Neural progenitor cell (in vitro differentiated cells): Measurements from ENCODE around the gene RFFL. TPM values are rescaled to one million over a fixed set of nuclear protein-coding genes. Genes with fewer than 3 reads are reported as not detected.

Experiments
- DNase-seq: peaks from one replicate; pipeline ENCODE4 v3.0.0-alpha.2; 2016; ENCODE audit warnings: low spot score
- H2AFZ ChIP-seq: fragments of 200-600 bp; sonication (generic); replicated peaks from 2 replicates; pipeline ENCODE4 v1.6.1; 2016; ENCODE audit warnings: antibody characterized with exemption
- H3F3A ChIP-seq: fragments of 200-600 bp; sonication (generic); 2 replicates; pipeline ENCODE4 v1.6.1; 2016; ENCODE audit warnings: antibody characterized with exemption, low read depth
- H3K27ac ChIP-seq: fragments of 200-600 bp; sonication (generic); 2 replicates; pipeline ENCODE4 v1.5.1; 2016; ENCODE audit warnings: mild to moderate bottlenecking
- H3K27me3 ChIP-seq: fragments of 200-600 bp; sonication (generic); 2 replicates; pipeline ENCODE4 v1.6.1; 2016; ENCODE audit warnings: mild to moderate bottlenecking, moderate library complexity
- H3K36me3 ChIP-seq: fragments of 200-600 bp; sonication (generic); 2 replicates; pipeline ENCODE4 v1.5.1; 2016
- H3K4me1 ChIP-seq: fragments of 200-600 bp; sonication (generic); 2 replicates; pipeline ENCODE4 v1.6.1; 2016; ENCODE audit warnings: mixed run types
- H3K4me2 ChIP-seq: fragments of 200-600 bp; sonication (generic); 2 replicates; pipeline ENCODE4 v1.6.1; 2016
- H3K4me3 ChIP-seq: fragments of 200-600 bp; sonication (generic); 2 replicates; pipeline ENCODE4 v1.5.1; 2016
- H3K79me2 ChIP-seq: fragments of 200-600 bp; sonication (generic); 2 replicates; pipeline ENCODE4 v1.6.1; 2016; ENCODE audit warnings: low read depth
- H3K9ac ChIP-seq: fragments of 200-600 bp; sonication (generic); 2 replicates; pipeline ENCODE4 v1.6.1; 2016
- H3K9me3 ChIP-seq: fragments of 200-600 bp; sonication (generic); 2 replicates; pipeline ENCODE4 v1.5.1; 2016; ENCODE audit warnings: low read depth
- H4K20me1 ChIP-seq: fragments of 200-600 bp; sonication (generic); 2 replicates; pipeline ENCODE4 v1.6.1; 2016; ENCODE audit warnings: low read depth
- H3K27ac Mint-ChIP-seq: 3 replicates; pipeline ENCODE4 v1.8.0; 2021; ENCODE audit warnings: mixed read lengths
- H3K27me3 Mint-ChIP-seq: 2 replicates; pipeline ENCODE4 v1.8.0; 2022; ENCODE audit warnings: low read depth, mild to moderate bottlenecking, inconsistent platforms, moderate library complexity, mixed read lengths; ENCODE audit not compliant: insufficient read depth
- H3K36me3 Mint-ChIP-seq: 3 replicates; pipeline ENCODE4 v1.8.0; 2021; ENCODE audit warnings: mixed read lengths
- H3K4me1 Mint-ChIP-seq: 3 replicates; pipeline ENCODE4 v1.8.0; 2021; ENCODE audit warnings: mixed read lengths
- H3K4me3 Mint-ChIP-seq: 3 replicates; pipeline ENCODE4 v1.8.0; 2021; ENCODE audit warnings: mild to moderate bottlenecking, moderate library complexity, mixed read lengths
- H3K9me3 Mint-ChIP-seq: 3 replicates; pipeline ENCODE4 v1.8.0; 2020; ENCODE audit warnings: mixed read lengths
- CTCF ChIP-seq: fragments of 200-600 bp; sonication (generic); IDR thresholded peaks from 2 replicates; pipeline ENCODE4 v1.5.1; 2017; ENCODE audit warnings: antibody characterized with exemption, mild to moderate bottlenecking
- EZH2 ChIP-seq: fragments of 200-600 bp; sonication (generic); IDR thresholded peaks from 2 replicates; pipeline ENCODE4 v1.6.1; 2017; ENCODE audit warnings: antibody characterized with exemption, mild to moderate bottlenecking, moderate library complexity
- EZH2phosphoT487 ChIP-seq: fragments of 200-600 bp; sonication (generic); IDR thresholded peaks from 2 replicates; pipeline ENCODE4 v1.6.1; 2017; ENCODE audit warnings: antibody characterized with exemption
- total RNA-seq: library from RNA; depleted of rRNA; stranded (reverse); fragments of >200 nt; gene quantifications from 2 replicates; pipeline ENCODE4 v1.2.3, GENCODE V29; 2015; ENCODE audit warnings: low replicate concordance

Gene RFFL
- total RNA-seq, 1 donor from 2014 or later: 20.6 TPM

GRCh38 chr17:34980681-34981537 lies 82.6 kb downstream of the RFFL start:
- Histone ChIP-seq H3K4me1 (peaks cover 18% of the 10 kb centered on the region), H3K36me3 (no peaks in the 10 kb centered on the region), H3K9ac (peak overlapping the region; percentile 86), H3K4me3 (peak overlapping the region; percentile 83), H3K27me3 (no peaks in the 10 kb centered on the region), H2AFZ (peak overlapping the region; percentile 85), H3K9me3 (no peaks in the 10 kb centered on the region), H3K27ac (peak overlapping the region; percentile 83), H3K4me2 (peak overlapping the region; percentile 94), H4K20me1 (peaks cover 13% of the 10 kb centered on the region), H3K79me2 (peaks cover 53% of the 10 kb centered on the region), H3F3A (peaks cover 9% of the 10 kb centered on the region)
- TF ChIP-seq EZH2phosphoT487 (no peak), EZH2 (no peak), CTCF (peak; percentile 49)
- no peaks in the 10 kb centered on the region for H3K27me3 Mint-ChIP-seq
- H3K4me1 Mint-ChIP-seq: peaks cover 41% of the 10 kb centered on the region
- H3K9me3 Mint-ChIP-seq: no peaks in the 10 kb centered on the region
- DNase-seq: peak; percentile 82
- peak overlapping the region; percentile 99 for H3K27ac Mint-ChIP-seq
- peaks cover 15% of the 10 kb centered on the region for H3K36me3 Mint-ChIP-seq
- H3K4me3 Mint-ChIP-seq: peak overlapping the region; percentile 99

GRCh38 chr17:34980353-34980680 lies 83.2 kb downstream of the RFFL start, which contains the start of gene LIG3:
Gene LIG3, plus strand, starts transcription at chr17:34980512. Its CDS starts 2,494 bp downstream, at chr17:34983006.
- Mint-ChIP-seq H3K9me3 (no peaks in the 10 kb centered on the region), H3K27me3 (no peaks in the 10 kb centered on the region), H3K4me3 (peak within 1 kb of the TSS; percentile 99), H3K36me3 (peaks cover 13% of the 10 kb centered on the region), H3K4me1 (peaks cover 41% of the 10 kb centered on the region), H3K27ac (peak within 1 kb of the TSS; percentile 99)
- peak within 1 kb of the TSS; percentile 86 for H3K9ac ChIP-seq
- peaks cover 18% of the 10 kb centered on the region for H3K4me1 ChIP-seq
- H3F3A ChIP-seq: peaks cover 9% of the 10 kb centered on the region
- H2AFZ ChIP-seq: peak within 1 kb of the TSS; percentile 85
- peaks cover 47% of the 10 kb centered on the region for H3K79me2 ChIP-seq
- no peaks in the 10 kb centered on the region for H3K9me3 ChIP-seq
- no peaks in the 10 kb centered on the region for H3K27me3 ChIP-seq
- TF ChIP-seq EZH2 (no peak), EZH2phosphoT487 (no peak), CTCF (no peak)
- H3K36me3 ChIP-seq: no peaks in the 10 kb centered on the region
- peak; percentile 96 for DNase-seq
- H3K4me3 ChIP-seq: peak within 1 kb of the TSS; percentile 83
- H4K20me1 ChIP-seq: peaks cover 11% of the 10 kb centered on the region
- peak within 1 kb of the TSS; percentile 94 for H3K4me2 ChIP-seq
- peak within 1 kb of the TSS; percentile 83 for H3K27ac ChIP-seq

- peak overlapping the region; percentile 52 for H3K9ac ChIP-seq
- H3K4me1 Mint-ChIP-seq: peaks cover 41% of the 10 kb centered on the region
- H3K27ac ChIP-seq: no peak overlapping the region
- peak overlapping the region; percentile 93 for H3K4me3 Mint-ChIP-seq
- peak; percentile 18 for DNase-seq
- H3F3A ChIP-seq: peaks cover 9% of the 10 kb centered on the region
- peak overlapping the region; percentile 85 for H2AFZ ChIP-seq
- no peaks in the 10 kb centered on the region for H3K27me3 Mint-ChIP-seq
- H3K79me2 ChIP-seq: peaks cover 42% of the 10 kb centered on the region
- no peaks in the 10 kb centered on the region for H3K36me3 ChIP-seq
- peaks cover 7% of the 10 kb centered on the region for H4K20me1 ChIP-seq
- peak overlapping the region; percentile 83 for H3K4me3 ChIP-seq
- peaks cover 10% of the 10 kb centered on the region for H3K36me3 Mint-ChIP-seq
- H3K9me3 Mint-ChIP-seq: no peaks in the 10 kb centered on the region
- peak overlapping the region; percentile 94 for H3K4me2 ChIP-seq
- no peaks in the 10 kb centered on the region for H3K9me3 ChIP-seq
- H3K27ac Mint-ChIP-seq: peak overlapping the region; percentile 93
- H3K27me3 ChIP-seq: no peaks in the 10 kb centered on the region
- no peak for TF ChIP-seq EZH2
- peaks cover 18% of the 10 kb centered on the region for H3K4me1 ChIP-seq
These were observed 83.7 kb downstream of the RFFL start for GRCh38 chr17:34979650-34980352.
